Measurements from ENCODE around the gene RNLS.

DNA sequence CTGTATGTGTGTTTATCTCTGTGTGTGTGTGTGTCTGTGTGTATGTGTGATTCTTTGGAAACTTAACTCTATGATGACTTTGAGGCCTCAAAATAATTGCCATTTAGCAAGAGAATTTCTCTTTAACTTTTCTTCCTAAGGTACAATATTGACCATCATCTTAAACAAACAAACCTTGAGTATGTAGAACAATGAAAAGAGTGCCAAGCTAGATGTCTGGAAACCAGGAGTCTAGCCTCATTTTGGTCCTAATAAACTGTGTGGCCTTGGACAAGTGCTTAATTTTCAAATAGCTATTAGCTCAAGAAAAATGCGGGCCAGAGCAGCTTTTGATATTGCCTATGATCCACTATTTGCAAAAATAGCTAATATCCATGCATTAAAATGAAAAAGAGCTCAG, 119.3 kb downstream of the RNLS start:
- TF ChIP-seq, protein P1, sequence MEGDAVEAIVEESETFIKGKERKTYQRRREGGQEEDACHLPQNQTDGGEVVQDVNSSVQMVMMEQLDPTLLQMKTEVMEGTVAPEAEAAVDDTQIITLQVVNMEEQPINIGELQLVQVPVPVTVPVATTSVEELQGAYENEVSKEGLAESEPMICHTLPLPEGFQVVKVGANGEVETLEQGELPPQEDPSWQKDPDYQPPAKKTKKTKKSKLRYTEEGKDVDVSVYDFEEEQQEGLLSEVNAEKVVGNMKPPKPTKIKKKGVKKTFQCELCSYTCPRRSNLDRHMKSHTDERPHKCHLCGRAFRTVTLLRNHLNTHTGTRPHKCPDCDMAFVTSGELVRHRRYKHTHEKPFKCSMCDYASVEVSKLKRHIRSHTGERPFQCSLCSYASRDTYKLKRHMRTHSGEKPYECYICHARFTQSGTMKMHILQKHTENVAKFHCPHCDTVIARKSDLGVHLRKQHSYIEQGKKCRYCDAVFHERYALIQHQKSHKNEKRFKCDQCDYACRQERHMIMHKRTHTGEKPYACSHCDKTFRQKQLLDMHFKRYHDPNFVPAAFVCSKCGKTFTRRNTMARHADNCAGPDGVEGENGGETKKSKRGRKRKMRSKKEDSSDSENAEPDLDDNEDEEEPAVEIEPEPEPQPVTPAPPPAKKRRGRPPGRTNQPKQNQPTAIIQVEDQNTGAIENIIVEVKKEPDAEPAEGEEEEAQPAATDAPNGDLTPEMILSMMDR (IDR thresholded peaks at IDR 0.05), result no peak
- TF ChIP-seq EP300 (IDR thresholded peaks at IDR 0.05) (no peak), POLR2AphosphoS5 (IDR thresholded peaks at IDR 0.05) (no peak)

Data from sigmoid colon (tissue), 4 donors.